HG03378 (cell line): Measurements from ENCODE around the gene PLCB3.

ENCODE experiments used
- ATAC-seq: cut with Tn5 transposase; IDR thresholded peaks from one replicate; pipeline ENCODE4 v1.9.1; 2021; ENCODE audit warnings: mild to moderate bottlenecking, moderate library complexity; ENCODE audit not compliant: unreplicated experiment

The PLCB3 gene

GRCh38 chr11:64249563-64250414 lies 1.5 kb upstream of the PLCB3 start:
- ATAC-seq: no peak

DNA sequence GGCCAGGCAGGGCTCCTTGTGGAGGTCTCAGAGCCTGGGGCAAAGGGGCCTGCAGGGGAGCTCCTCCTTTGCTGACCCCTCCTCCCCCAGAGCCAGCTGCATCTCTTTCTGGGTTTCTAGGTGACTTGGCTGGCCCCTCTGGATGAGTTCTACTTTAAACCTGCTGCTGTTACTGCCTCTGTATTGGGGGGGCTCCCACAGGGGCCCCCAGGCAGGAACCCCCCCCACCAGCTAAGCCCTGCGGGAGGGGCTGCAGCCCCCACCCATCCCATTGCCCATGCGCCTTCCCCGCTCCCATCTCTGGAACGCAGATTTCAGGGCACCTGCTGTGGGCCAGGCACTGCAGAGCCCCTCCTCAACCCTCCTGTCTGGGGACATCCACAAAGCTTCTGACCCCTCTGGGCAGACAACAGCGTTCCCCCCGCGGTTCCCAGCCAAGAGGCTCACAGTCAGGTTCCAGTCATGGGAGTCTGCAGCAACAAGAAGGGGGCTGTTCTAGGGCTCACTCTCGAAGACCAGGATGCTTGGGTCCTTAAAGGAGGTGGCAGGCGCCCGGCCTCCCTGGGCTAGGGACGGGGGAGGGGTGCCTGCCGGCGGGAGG lies 815 bp upstream of the PLCB3 start:
- ATAC-seq: no peak

- ATAC-seq: no peak
These were observed 348 bp downstream of the PLCB3 start for GRCh38 chr11:64251753-64252002.

DNA sequence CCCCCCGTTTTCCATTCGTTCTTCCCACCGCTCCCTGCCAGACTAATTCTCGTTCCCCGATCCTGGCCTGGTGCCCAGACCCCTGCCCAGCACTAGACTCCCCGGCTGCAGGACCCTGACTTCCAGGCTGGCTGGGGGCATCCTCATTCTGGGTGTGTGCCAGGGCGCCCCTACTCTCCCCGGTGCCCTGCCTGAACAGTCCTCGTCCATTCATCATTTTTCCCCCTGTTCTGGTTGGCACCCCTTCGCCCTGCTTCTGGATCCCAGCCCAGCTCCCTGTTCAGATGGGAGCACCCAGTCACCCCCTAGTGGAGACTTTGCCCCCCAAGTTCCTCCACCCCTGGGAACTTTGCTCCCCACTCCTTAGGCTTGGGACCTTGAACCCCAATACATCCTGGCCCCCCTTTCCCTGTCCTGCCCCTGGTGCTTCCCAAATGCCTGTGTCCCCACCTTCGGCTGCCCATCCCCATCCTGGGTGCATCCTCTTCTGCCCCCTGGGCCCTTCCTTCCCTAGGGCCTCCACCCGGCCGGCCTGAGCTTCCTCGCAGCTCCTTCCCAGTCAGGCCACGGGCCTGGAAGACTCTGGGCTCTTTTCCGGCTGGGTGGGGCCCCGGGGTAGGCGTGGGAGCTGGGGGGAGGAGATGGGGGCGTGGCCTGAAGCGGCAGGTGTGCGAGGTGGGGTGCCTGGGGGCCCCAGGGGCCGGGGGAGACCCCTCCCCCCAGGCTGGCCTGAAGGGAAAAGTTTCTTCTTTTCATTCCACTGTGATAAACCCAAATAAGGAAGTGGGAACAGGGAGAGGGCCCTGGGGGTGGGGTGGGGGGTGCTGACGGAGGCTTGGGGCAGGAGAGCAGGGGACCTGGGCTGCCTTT lies 908 bp downstream of the PLCB3 start:
- ATAC-seq: no peak

GRCh38 chr11:64253043-64253442 lies 1.7 kb downstream of the PLCB3 start:
- no peak for ATAC-seq

DNA sequence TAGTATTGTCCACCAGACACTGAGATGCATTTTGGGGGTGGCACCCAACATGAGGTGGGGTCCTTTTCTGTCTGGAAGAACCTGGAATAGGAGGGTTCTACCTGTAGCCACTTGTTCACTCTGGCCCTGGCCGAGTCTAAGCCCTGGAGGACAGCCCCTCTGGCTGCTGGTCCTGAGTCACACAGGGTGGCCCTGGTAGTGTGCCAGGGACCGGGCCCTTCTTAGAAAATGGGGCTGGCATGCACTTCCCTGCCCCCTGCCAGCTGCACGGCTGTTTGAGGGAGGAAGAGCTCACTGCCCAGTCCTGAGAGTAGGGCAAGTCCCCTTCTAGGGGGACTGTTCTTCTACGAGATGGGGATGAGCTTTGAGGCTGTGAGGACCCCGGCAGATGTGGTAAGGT lies 2.2 kb downstream of the PLCB3 start:
- no peak for ATAC-seq

DNA sequence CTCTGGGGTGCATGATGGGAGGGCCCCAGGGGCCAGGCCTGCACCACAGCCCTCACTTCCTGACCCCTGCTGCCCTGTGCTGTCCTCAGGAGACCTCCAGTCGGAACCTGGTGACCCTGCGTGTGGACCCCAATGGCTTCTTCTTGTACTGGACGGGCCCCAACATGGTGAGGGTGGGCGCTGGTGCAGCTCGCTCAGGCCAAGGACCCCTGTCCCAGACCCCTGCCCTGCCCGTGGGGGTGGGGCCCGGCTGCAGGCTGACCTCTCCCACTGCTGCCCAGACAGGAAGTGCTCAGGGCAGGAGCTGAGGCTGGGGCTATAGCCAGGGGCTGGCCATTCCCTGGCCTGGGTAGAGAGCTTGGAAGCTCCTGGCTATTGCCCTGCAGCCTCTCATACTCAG lies 3.0 kb downstream of the PLCB3 start:
- ATAC-seq: no peak

GRCh38 chr11:64255135-64256128 lies 4.1 kb downstream of the PLCB3 start:
- no peak for ATAC-seq

DNA sequence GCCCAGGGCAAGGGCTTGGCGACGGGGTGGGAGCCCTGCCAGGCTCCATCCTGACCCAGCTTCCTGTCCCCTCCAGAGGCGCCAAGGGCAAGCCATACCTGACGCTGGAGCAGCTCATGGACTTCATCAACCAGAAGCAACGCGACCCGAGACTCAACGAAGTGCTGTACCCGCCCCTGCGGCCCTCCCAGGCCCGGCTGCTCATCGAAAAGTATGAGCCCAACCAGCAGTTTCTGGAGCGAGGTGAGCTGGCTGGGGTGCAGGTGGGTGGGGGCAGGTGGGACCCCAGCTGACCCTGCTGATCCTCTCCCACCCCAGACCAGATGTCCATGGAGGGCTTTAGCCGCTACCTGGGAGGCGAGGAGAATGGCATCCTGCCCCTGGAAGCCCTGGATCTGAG lies 5.0 kb downstream of the PLCB3 start:
- no peak for ATAC-seq

- ATAC-seq: no peak
These were observed 7.0 kb downstream of the PLCB3 start for GRCh38 chr11:64258356-64258755.

DNA sequence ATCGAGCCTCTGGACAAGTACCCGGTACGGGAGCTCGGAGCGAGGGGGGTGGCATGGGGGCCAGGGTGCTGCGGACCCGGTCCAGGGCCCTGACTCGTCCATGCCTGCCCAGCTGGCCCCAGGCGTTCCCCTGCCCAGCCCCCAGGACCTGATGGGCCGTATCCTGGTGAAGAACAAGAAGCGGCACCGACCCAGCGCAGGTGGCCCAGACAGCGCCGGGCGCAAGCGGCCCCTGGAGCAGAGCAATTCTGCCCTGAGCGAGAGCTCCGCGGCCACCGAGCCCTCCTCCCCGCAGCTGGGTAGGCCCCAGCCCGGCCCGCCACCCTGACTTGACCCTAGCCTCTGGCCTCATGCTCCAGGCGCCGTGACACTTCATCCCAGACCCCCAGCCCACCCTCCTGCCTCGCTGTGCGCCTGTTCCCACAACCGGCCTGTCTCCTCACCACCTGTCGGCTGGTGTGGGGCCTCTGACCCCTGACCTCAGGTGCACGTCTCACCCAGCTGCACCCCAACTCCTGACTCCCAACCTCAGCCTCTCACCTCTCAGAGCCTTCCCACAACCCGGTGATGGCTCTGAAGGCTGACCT lies 7.7 kb downstream of the PLCB3 start:
- no peak for ATAC-seq

DNA sequence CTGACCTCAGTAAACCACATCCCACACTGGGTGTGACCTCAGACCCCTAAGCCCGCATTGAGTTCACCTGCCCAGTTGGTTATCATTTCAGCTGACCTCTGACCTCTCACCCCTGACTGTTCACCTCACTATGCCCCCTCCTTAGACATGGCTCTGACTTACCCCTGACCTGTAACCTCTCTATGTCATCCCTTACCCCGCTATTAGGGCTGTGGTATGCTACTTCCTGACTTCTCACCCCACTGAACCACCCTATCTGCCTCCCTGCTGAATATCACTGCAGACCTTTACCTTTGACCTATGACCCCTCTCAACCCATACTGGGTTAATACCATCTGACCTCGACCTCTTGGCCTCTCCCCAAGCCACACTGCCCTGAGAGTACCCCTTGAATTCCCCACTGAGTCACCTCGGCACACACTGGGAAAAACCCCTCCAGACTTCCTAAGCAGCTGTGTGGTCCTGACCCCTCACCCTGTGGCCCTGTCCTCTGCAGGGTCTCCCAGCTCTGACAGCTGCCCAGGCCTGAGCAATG lies 8.3 kb downstream of the PLCB3 start:
- no peak for ATAC-seq

DNA sequence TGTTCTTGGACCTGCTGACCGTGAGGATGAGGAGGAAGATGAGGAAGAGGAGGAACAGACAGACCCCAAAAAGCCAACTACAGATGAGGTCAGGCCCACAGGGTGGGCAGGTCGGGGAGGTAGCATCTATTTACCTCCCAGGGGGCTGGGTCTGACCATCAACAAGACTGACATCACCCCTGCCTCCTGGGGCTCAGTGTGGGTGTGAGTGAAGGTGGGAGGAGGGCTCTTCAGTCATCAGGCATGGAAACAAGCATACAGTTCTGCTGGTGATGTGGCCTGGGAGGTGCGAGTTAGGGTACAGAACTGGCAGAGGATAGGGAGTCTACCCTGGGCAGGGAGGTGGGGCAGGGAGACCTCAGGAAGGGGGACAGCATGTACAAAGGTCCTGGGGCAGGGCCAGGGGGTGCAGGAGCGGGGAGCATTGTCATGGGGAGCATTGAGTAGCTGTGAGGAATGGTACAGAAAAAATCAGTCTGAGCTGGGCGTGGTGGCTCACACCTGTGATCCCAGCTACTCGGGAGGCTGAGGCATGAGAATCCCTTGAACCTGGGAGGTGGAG lies 8.9 kb downstream of the PLCB3 start:
- no peak for ATAC-seq

DNA sequence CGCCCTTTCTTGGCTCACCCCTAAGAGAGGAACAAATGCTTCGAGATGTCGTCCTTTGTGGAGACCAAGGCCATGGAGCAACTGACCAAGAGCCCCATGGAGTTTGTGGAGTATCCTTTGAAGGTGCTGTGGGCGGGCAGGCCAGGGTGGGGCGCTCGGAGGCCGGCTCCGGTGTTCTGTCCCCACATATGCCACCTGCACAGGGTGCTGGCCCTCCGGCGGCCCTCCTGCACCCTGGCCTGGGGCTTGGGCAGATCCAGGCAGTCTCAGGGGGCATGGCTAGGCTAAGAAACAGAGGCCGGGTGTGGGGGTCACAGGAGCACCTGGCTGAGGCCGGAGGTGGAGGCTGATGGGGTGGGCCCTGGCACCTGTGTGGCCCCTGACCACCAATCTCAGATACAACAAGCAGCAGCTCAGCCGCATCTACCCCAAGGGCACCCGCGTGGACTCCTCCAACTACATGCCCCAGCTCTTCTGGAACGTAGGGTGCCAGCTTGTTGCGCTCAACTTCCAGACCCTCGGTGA lies 10.3 kb downstream of the PLCB3 start:
- no peak for ATAC-seq

DNA sequence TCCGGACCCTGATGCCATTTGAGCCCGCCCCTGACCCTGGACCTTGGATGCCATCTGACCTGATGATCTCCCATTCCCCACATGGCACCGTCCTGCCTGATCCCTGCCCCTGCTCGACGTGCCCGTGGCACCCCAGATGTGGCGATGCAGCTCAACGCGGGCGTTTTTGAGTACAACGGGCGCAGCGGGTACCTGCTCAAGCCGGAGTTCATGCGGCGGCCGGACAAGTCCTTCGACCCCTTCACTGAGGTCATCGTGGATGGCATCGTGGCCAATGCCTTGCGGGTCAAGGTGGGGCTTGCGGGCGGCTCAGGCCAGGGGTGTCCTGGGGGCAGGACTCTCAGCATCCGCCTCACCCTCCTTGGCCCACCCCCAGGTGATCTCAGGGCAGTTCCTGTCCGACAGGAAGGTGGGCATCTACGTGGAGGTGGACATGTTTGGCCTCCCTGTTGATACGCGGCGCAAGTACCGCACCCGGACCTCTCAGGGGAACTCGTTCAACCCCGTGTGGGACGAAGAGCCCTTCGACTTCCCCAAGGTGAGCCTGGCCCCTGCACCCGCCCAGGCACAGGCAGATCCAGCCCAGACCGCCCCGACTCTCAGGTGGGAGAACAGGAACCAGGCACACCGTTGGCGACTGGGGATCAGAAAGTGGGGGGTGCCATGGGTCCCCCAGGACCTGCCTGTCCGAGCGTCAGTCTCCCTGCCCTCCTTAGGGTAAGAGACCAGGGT lies 11.1 kb downstream of the PLCB3 start:
- ATAC-seq: no peak

DNA sequence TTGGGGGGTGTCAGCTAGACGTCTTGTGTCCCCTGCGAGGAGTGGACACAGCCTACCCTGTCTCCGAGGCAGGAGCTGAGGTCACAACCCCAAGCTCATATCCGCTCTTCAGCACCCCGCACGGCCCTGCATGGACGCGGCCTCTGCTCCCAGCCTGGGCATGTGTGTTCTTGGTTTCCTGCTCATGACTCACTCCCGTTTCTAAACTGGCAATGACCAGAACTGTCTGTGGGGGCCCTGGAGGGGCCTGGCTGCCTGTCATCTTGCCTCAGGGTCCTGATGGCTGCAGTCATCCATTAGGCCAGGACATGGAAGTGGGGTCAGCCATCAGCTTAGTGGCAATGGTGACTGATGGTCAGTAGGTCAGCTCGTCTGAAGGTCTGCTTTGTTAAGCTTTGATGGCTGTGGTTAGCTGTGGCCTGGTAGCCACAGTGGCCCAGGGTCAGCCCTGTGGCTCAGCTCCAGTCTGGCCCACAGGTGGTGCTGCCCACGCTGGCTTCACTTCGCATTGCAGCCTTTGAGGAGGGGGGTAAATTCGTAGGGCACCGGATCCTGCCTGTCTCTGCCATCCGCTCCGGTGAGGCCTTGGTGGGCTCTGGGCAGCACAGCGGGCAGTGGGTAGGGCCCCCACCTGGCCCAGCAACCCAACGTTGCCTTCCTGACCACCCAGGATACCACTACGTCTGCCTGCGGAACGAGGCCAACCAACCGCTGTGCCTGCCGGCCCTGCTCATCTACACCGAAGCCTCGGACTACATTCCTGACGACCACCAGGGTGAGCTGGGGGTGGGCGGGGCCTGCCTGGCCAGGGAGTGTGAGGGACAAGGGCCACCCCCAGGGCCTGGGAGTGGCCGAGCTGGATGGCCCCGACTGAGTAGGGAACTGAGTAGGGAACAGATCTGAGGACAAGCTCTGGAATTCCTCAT lies 12.0 kb downstream of the PLCB3 start:
- ATAC-seq: no peak

DNA sequence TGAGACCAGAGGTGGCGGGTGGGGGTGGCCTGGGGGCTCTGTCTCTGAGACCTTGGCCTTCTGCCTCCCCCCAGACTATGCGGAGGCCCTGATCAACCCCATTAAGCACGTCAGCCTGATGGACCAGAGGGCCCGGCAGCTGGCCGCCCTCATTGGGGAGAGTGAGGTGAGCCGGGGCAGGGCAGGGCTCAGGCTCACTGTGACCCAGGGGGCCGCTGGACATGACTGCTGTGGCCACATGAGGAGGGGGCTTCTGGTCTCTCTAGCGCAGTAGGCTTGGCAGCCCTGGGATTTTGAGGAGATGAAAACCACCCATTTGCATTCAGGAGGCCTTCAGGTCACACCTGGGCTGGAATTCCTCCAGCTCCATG lies 12.6 kb downstream of the PLCB3 start:
- ATAC-seq: no peak

- no peak for ATAC-seq
These were observed 13.1 kb downstream of the PLCB3 start for GRCh38 chr11:64264371-64264852.
